ENCODE results near the gene ECT2.

DNA sequence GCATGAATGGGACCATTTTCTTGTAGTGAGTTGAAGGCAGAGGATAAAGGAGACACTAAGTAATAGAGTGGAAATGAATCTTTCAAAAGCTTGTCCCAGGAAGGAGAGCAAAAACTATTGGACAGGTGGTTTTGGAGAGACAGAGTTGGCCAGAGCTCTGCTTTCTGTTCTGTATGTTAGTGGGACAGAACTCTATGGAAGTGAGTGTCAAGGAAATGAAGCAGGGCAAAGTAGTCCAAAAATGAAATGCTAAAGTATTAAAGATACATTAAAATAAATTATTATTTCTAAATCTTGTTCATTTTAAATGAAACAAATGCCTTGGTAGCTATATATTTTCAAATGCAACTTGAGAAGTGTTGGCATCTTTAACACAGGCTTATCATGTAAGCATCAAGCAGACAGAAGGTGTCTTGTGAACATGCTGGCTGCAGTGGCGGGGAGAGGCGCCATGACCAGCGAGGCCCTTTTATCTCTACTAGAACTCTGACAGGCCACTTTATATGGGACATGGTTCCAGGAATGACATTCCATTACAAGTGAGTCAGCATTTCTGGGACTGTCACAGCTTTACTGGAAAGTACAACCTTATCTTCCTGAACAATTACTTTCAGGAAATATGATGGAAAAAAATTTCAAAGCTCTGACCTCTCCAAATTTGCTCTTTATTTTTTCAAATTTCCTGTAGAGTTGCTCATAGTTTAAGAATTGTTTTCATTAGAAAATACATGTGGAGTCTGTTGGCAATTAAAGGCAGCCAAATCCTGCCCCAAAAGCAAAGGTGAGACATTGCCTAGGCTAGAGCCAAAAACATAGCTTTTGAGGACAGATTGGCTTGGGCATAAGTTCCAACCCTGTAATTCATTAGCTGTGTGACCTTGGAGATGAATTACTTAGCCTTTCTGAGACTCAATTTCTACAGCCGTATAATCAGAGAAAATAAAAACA is 106.5 kb downstream of the ECT2 start:
- TF ChIP-seq, protein P1, sequence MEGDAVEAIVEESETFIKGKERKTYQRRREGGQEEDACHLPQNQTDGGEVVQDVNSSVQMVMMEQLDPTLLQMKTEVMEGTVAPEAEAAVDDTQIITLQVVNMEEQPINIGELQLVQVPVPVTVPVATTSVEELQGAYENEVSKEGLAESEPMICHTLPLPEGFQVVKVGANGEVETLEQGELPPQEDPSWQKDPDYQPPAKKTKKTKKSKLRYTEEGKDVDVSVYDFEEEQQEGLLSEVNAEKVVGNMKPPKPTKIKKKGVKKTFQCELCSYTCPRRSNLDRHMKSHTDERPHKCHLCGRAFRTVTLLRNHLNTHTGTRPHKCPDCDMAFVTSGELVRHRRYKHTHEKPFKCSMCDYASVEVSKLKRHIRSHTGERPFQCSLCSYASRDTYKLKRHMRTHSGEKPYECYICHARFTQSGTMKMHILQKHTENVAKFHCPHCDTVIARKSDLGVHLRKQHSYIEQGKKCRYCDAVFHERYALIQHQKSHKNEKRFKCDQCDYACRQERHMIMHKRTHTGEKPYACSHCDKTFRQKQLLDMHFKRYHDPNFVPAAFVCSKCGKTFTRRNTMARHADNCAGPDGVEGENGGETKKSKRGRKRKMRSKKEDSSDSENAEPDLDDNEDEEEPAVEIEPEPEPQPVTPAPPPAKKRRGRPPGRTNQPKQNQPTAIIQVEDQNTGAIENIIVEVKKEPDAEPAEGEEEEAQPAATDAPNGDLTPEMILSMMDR (IDR thresholded peaks at IDR 0.05; ENCODE audit: insufficient read depth, low read length), result no peak
- no peak for TF ChIP-seq POLR2AphosphoS5 (IDR thresholded peaks at IDR 0.05; ENCODE audit: low read depth)
- TF ChIP-seq, protein P2, sequence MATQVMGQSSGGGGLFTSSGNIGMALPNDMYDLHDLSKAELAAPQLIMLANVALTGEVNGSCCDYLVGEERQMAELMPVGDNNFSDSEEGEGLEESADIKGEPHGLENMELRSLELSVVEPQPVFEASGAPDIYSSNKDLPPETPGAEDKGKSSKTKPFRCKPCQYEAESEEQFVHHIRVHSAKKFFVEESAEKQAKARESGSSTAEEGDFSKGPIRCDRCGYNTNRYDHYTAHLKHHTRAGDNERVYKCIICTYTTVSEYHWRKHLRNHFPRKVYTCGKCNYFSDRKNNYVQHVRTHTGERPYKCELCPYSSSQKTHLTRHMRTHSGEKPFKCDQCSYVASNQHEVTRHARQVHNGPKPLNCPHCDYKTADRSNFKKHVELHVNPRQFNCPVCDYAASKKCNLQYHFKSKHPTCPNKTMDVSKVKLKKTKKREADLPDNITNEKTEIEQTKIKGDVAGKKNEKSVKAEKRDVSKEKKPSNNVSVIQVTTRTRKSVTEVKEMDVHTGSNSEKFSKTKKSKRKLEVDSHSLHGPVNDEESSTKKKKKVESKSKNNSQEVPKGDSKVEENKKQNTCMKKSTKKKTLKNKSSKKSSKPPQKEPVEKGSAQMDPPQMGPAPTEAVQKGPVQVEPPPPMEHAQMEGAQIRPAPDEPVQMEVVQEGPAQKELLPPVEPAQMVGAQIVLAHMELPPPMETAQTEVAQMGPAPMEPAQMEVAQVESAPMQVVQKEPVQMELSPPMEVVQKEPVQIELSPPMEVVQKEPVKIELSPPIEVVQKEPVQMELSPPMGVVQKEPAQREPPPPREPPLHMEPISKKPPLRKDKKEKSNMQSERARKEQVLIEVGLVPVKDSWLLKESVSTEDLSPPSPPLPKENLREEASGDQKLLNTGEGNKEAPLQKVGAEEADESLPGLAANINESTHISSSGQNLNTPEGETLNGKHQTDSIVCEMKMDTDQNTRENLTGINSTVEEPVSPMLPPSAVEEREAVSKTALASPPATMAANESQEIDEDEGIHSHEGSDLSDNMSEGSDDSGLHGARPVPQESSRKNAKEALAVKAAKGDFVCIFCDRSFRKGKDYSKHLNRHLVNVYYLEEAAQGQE (IDR thresholded peaks at IDR 0.05; ENCODE audit: insufficient replicate concordance, low read depth), result no peak
- no peak for TF ChIP-seq GABPA (IDR thresholded peaks at IDR 0.05; ENCODE audit: low read depth)
- TF ChIP-seq SPI1 (IDR thresholded peaks at IDR 0.05; ENCODE audit: borderline replicate concordance, low read depth), result no peak
